Neural crest cell (in vitro differentiated cells): ENCODE data around the gene HLA-DMA. TPM values are rescaled to one million over a fixed set of nuclear protein-coding genes. Genes with fewer than 3 reads are reported as not detected.
"Not testable (repeated sequence)": the region's sequence is repeated elsewhere in the genome, so short reads cannot be mapped to it uniquely, and the experiment has no call there.

Experiments
- DNase-seq: peaks from one replicate; pipeline ENCODE4 v3.0.0; 2021; ENCODE audit warnings: low read depth, mixed read lengths, low spot score
- H3K27ac Mint-ChIP-seq: one replicate; pipeline ENCODE4 v1.8.0; 2021; ENCODE audit warnings: mild to moderate bottlenecking, mixed read lengths; ENCODE audit not compliant: unreplicated experiment
- H3K27me3 Mint-ChIP-seq: 2 replicates; pipeline ENCODE4 v1.8.0; 2021; ENCODE audit warnings: low read depth, mild to moderate bottlenecking, mixed read lengths
- H3K36me3 Mint-ChIP-seq: 2 replicates; pipeline ENCODE4 v1.8.0; 2021; ENCODE audit warnings: low read depth, mild to moderate bottlenecking, mixed read lengths
- H3K4me1 Mint-ChIP-seq: 2 replicates; pipeline ENCODE4 v1.8.0; 2021; ENCODE audit warnings: mixed read lengths
- H3K4me3 Mint-ChIP-seq: one replicate; pipeline ENCODE4 v1.8.0; 2021; ENCODE audit warnings: mild to moderate bottlenecking, mixed read lengths
- H3K9me3 Mint-ChIP-seq: 2 replicates; pipeline ENCODE4 v1.8.0; 2021; ENCODE audit warnings: mixed read lengths
- total RNA-seq: library from RNA; stranded (reverse); gene quantifications from 2 replicates; pipeline ENCODE4 v1.2.1, GENCODE V29; 2021
- TF ChIP-seq, protein P1 (sequence below): fragments of 200-600 bp; sonication (generic); conservative IDR thresholded peaks from 2 replicates; pipeline ENCODE4 v1.5.0; 2021; ENCODE audit warnings: antibody characterized with exemption, mild to moderate bottlenecking

Gene HLA-DMA
- total RNA-seq, 1 donor from 2014 or later = 1.7 TPM

DNA sequence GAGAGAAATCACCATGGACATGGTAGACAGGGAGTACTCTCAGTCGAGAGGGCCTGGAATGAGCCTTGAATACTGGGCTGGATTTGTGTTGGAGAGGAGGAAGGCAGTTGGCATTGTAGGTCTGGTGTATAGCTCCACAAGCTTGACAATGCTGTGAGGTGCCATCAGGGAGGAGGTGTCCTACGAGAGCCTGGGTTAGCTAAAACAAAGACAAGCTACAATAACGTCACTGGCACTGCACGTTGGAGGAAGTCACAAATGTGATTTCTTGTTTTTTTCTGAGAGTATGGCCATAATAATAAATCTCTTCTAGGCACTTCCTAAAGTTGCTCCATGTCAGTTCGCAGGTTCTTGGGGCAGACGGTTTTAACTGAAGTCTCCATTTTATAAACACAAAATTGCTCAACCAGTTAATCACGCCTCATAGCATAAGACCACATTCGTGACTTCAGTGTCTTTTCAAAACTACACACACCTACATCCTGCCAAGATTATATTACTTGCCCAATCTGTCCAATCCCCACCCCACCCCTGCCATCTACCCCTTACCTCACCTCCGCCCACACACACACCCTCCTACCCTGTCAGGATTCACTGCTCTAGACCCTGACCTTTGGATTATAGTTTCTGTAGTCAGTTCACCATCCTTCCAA lies 7.7 kb downstream of the HLA-DMA start:
- peaks cover 6% of the 10 kb centered on the region for H3K4me1 Mint-ChIP-seq
- no peak for DNase-seq
- TF ChIP-seq, protein P1, sequence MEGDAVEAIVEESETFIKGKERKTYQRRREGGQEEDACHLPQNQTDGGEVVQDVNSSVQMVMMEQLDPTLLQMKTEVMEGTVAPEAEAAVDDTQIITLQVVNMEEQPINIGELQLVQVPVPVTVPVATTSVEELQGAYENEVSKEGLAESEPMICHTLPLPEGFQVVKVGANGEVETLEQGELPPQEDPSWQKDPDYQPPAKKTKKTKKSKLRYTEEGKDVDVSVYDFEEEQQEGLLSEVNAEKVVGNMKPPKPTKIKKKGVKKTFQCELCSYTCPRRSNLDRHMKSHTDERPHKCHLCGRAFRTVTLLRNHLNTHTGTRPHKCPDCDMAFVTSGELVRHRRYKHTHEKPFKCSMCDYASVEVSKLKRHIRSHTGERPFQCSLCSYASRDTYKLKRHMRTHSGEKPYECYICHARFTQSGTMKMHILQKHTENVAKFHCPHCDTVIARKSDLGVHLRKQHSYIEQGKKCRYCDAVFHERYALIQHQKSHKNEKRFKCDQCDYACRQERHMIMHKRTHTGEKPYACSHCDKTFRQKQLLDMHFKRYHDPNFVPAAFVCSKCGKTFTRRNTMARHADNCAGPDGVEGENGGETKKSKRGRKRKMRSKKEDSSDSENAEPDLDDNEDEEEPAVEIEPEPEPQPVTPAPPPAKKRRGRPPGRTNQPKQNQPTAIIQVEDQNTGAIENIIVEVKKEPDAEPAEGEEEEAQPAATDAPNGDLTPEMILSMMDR = no peak
- H3K27ac Mint-ChIP-seq = no peak overlapping the region
- peaks cover 39% of the 10 kb centered on the region for H3K27me3 Mint-ChIP-seq
- no peak overlapping the region for H3K4me3 Mint-ChIP-seq
- no peaks in the 10 kb centered on the region for H3K9me3 Mint-ChIP-seq
- no peaks in the 10 kb centered on the region for H3K36me3 Mint-ChIP-seq

DNA sequence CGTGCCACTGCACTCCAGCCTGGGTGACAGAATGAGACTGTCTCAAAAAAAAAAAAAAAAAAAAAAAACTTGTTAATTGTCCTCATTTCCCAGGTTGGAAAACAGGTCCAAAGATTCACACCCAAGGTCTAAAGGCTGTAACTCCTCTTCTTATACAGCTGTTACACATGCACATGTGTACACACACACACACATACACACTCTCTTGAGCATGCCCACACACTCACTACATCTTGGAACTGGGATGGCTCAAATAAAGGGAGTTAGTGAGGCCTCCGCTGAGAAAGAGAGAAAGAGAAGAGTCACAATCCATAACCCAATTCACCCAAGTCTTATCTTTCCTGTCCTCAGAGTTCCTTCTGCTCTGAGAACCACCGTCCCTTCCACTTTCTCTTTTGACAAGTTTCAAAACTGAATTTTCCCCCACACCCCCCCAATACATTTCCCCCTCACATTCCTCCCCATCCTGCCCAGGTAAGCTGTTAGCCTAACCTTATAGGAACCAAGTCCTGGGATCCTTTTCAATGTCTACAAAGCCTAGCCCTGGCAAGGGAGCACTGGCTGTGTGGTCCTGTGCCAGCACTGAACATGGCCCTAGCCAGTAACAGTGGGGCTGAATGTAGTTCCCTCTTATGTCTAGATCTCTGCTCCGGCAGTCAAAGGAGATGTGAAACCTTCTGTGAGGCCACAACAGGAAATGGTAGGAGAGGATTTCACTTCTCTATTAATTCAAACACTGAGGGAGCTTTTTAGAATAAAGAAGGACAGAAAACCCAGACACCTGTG lies 8.8 kb downstream of the HLA-DMA start:
- Mint-ChIP-seq H3K36me3 (no peaks in the 10 kb centered on the region), H3K4me1 (peaks cover 6% of the 10 kb centered on the region), H3K9me3 (no peaks in the 10 kb centered on the region), H3K27me3 (peaks cover 41% of the 10 kb centered on the region), H3K27ac (no peak overlapping the region), H3K4me3 (no peak overlapping the region)
- TF ChIP-seq, protein P1 = no peak
- DNase-seq = no peak

GRCh38 chr6:32942555-32943123 lies 10.3 kb downstream of the HLA-DMA start:
- not testable (repeated sequence) for H3K9me3 Mint-ChIP-seq, DNase-seq, H3K36me3 Mint-ChIP-seq, H3K4me3 Mint-ChIP-seq, H3K27ac Mint-ChIP-seq, H3K4me1 Mint-ChIP-seq
- H3K27me3 Mint-ChIP-seq = peaks cover 40% of the 10 kb centered on the region

DNA sequence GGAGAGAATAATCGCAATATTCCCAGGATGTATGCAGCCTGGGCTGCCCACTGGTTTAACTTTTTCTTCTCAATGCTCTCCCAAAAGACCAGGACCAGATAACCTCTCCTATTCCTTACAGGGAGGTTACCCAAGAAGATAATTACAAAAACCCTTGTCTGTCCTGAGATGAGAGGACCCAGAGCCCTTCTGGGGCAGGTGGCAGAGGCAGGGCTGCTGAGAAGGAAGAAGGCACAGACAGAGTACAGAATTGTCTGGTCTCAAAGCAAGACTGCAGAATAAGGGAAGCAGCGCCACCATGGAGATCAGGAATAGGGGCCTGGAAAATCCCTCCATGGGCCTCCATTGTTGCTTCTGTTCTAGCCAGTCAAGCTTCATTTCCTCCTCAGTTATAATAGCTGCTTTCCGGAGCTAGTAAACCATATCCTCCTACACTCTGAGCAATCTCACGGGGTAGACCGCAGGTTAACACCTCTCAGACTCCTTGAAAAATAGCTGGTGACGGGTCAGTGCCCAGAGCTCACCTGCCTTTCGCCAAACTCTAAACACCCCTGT lies 11.6 kb downstream of the HLA-DMA start:
- Mint-ChIP-seq H3K27ac (no peak overlapping the region), H3K9me3 (no peaks in the 10 kb centered on the region), H3K4me1 (peaks cover 6% of the 10 kb centered on the region), H3K27me3 (peaks cover 50% of the 10 kb centered on the region), H3K4me3 (no peak overlapping the region), H3K36me3 (no peaks in the 10 kb centered on the region)
- DNase-seq = no peak
- TF ChIP-seq, protein P1 = no peak

DNA sequence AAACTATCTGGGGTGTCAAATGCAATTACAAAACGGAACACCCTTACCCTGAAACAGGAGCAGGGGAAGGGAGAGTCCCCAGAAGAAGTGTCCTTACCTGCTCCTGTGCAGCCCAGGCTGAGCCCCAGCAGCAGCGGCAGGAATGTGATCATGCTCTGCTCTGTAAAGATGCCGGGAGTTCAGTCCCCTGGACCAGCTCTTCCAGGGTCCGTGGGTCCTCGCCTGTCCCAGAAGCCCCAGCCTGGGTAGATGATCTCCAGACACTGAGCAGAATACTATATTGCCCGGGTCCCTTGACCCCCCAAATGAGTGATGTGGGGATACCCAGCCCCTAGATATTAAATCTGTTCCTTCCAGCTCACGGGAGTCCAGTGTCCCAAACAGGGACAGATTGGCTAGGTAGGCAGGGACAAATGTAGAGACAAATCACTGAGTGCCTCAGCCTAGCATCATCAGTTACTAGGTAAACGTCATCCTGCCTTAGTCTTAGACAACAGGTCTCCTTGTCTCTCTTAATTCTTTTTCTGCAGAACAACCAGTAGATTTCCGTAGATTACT lies 12.2 kb downstream of the HLA-DMA start, which contains the start of gene HLA-DMB:
TSS of gene HLA-DMB (minus strand) at position 373 of the 558 bp plus-strand sequence. CDS start at position 152, 221 bp downstream.
- Mint-ChIP-seq H3K9me3 (no peaks in the 10 kb centered on the region), H3K4me1 (peaks cover 6% of the 10 kb centered on the region), H3K36me3 (no peaks in the 10 kb centered on the region), H3K4me3 (peak within 1 kb of the TSS; percentile 80), H3K27me3 (peaks cover 56% of the 10 kb centered on the region), H3K27ac (peak within 1 kb of the TSS; percentile 48)
- TF ChIP-seq, protein P1 = no peak
- DNase-seq = no peak
